Ishikawa (cell line): ENCODE data around the gene ARL5B.

Experiments used
- CEBPB ChIP-seq: IDR thresholded peaks from 2 replicates; pipeline ENCODE4 v1.6.1; 2012
- CREB1 ChIP-seq: IDR thresholded peaks from 2 replicates; pipeline ENCODE4 v1.6.1; 2012; ENCODE audit warnings: low read depth
- EGR1 ChIP-seq: IDR thresholded peaks from 2 replicates; pipeline ENCODE4 v1.6.1; 2012
- EP300 ChIP-seq: IDR thresholded peaks from 2 replicates; pipeline ENCODE4 v1.6.1; 2012; ENCODE audit warnings: borderline replicate concordance
- FOXM1 ChIP-seq: IDR thresholded peaks from 2 replicates; pipeline ENCODE4 v1.6.1; 2012; ENCODE audit warnings: low read depth, borderline replicate concordance
- NFIC ChIP-seq: IDR thresholded peaks from 2 replicates; pipeline ENCODE4 v1.6.1; 2012
- RAD21 ChIP-seq: IDR thresholded peaks from 2 replicates; pipeline ENCODE4 v1.6.1; 2012; ENCODE audit warnings: low read depth
- TAF1 ChIP-seq: IDR thresholded peaks from 2 replicates; pipeline ENCODE4 v1.6.1; 2012; ENCODE audit warnings: low read depth, mild to moderate bottlenecking
- TCF12 ChIP-seq: IDR thresholded peaks from 2 replicates; pipeline ENCODE4 v1.6.1; 2012; ENCODE audit warnings: low read depth
- TEAD4 ChIP-seq: IDR thresholded peaks from 2 replicates; pipeline ENCODE4 v1.6.1; 2012
- USF1 ChIP-seq: IDR thresholded peaks from 2 replicates; pipeline ENCODE4 v1.6.1; 2012
- YY1 ChIP-seq: IDR thresholded peaks from 2 replicates; pipeline ENCODE4 v1.6.1; 2012; ENCODE audit warnings: low read depth
- ZBTB7A ChIP-seq: IDR thresholded peaks from 2 replicates; pipeline ENCODE4 v1.6.1; 2012; ENCODE audit warnings: low read depth
- TF ChIP-seq, protein P1 (sequence below): IDR thresholded peaks from 2 replicates; pipeline ENCODE4 v1.6.1; 2012; ENCODE audit warnings: low read depth, mild to moderate bottlenecking
- TF ChIP-seq, protein P2 (sequence below): IDR thresholded peaks from 2 replicates; pipeline ENCODE4 v1.6.1; 2012

The ARL5B gene

GRCh38 chr10:18703521-18703920 is 44.3 kb downstream of the ARL5B start:
- TF ChIP-seq ZBTB7A (no peak), FOXM1 (no peak), TAF1 (no peak), TCF12 (no peak), EGR1 (no peak), EP300 (no peak), USF1 (no peak), CEBPB (no peak), YY1 (no peak), CREB1 (no peak), RAD21 (no peak), TEAD4 (no peak), NFIC (no peak)
- TF ChIP-seq, protein P1, sequence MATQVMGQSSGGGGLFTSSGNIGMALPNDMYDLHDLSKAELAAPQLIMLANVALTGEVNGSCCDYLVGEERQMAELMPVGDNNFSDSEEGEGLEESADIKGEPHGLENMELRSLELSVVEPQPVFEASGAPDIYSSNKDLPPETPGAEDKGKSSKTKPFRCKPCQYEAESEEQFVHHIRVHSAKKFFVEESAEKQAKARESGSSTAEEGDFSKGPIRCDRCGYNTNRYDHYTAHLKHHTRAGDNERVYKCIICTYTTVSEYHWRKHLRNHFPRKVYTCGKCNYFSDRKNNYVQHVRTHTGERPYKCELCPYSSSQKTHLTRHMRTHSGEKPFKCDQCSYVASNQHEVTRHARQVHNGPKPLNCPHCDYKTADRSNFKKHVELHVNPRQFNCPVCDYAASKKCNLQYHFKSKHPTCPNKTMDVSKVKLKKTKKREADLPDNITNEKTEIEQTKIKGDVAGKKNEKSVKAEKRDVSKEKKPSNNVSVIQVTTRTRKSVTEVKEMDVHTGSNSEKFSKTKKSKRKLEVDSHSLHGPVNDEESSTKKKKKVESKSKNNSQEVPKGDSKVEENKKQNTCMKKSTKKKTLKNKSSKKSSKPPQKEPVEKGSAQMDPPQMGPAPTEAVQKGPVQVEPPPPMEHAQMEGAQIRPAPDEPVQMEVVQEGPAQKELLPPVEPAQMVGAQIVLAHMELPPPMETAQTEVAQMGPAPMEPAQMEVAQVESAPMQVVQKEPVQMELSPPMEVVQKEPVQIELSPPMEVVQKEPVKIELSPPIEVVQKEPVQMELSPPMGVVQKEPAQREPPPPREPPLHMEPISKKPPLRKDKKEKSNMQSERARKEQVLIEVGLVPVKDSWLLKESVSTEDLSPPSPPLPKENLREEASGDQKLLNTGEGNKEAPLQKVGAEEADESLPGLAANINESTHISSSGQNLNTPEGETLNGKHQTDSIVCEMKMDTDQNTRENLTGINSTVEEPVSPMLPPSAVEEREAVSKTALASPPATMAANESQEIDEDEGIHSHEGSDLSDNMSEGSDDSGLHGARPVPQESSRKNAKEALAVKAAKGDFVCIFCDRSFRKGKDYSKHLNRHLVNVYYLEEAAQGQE: no peak
- TF ChIP-seq, protein P2, sequence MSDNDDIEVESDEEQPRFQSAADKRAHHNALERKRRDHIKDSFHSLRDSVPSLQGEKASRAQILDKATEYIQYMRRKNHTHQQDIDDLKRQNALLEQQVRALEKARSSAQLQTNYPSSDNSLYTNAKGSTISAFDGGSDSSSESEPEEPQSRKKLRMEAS: no peak

DNA sequence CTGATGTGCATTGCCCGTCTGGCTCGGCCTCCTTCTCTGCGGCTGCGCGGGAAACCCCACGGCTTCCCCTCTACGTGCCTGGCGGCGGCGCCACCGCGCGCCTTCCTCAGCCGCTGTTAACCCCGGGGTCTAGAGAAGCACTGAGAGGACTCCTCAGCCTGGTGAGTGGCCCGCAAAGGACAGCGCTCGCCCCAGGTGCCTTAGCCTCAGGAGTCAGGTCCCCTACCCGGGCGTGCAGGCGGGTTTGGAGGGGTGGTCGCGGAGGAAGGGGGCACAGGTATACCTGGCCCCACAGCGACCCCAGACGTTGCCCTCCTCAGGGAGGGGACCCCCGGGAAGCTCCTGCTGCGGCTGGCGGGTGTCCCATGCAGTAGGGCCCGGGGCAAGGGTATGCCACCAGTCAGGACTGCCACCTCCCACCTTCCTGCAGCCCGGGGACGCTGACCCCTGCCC is 51.0 kb downstream of the ARL5B start:
- TF ChIP-seq YY1 (no peak), ZBTB7A (no peak), USF1 (no peak), CEBPB (no peak), FOXM1 (no peak), TAF1 (no peak), TCF12 (no peak), TEAD4 (no peak), CREB1 (no peak), NFIC (no peak), EP300 (no peak), RAD21 (no peak), EGR1 (no peak)
- TF ChIP-seq, protein P1: no peak
- TF ChIP-seq, protein P2: no peak

DNA sequence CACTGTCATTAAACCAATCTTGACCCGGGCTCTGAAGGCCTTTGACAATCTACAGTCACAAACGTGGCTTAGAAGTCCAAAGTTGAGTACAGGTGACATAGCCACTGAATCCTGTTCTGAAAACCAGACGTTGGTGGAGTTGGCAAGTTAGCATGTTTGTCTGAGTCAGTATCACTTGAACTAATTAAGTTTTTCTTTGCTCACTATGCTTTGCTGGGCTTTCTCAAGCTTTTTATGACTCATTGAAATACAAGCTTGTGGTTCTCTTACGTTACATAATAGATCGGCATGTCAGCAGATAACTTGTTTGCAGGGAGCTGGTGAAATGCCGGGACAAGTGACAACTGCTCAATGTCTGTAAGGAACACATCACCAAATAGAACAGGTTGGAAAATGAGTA is 53.8 kb downstream of the ARL5B start:
- no peak for TF ChIP-seq YY1
- no peak for TF ChIP-seq TCF12
- TF ChIP-seq FOXM1: no peak
- TF ChIP-seq USF1: no peak
- TF ChIP-seq ZBTB7A: no peak

DNA sequence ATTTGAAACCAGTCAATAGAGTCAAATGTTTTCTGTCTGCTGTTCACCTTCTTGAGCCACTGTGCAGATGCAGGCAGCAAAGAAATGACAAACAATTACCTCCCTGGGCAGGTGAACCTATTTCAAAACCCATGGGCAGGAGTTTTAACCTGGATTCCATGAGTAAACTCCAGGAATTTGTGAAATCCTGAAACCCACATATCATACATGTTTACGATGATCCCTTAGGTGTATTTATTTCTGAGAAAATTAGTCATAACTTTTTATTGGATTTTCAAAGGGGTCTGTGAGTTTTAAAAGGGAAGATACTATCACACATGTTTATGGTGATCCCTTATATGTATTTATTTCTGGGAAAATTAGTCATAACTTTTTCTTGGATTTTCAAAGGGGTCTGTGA is 59.8 kb downstream of the ARL5B start:
- TF ChIP-seq, protein P1: no peak
- TF ChIP-seq TAF1: no peak

DNA sequence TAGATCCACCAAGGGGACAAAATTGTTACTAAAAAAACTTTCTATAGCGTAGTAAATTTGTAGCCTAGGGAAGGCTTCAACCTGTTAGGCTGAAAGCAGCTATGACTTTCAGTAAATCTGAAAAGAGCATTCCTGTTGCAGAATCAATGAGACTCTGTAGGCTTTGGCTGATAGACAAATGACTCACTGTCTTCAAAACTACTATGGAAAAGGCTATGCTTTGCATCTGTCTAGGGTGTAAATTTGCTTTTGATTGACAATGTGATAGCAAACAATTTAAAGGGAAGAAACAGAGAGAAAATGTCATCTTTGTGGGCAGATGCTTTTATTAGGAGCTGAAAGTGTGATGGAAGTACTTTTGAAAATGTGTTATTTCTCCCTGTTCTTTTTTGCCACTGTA is 60.6 kb downstream of the ARL5B start:
- no peak for TF ChIP-seq CREB1
- TF ChIP-seq EP300: no peak
- TF ChIP-seq TAF1: no peak
- TF ChIP-seq NFIC: no peak
- no peak for TF ChIP-seq FOXM1
- no peak for TF ChIP-seq ZBTB7A
- no peak for TF ChIP-seq TCF12
- TF ChIP-seq, protein P1: no peak
- no peak for TF ChIP-seq CEBPB
- TF ChIP-seq EGR1: no peak
- TF ChIP-seq TEAD4: no peak
- no peak for TF ChIP-seq RAD21
- TF ChIP-seq, protein P2: no peak
